Calu3 (cell line): ENCODE results near the gene NWD2. TPM values are rescaled to one million over a fixed set of nuclear protein-coding genes. Genes with fewer than 3 reads are reported as not detected.

Experiments used
- BruUV-seq: library from RNA; stranded (reverse); fragments of 400-500 nt; replicated peaks from 2 replicates; lab custom pipeline; 2021; lab: Mats Ljungman, UMichigan
- CTCF ChIA-PET: fragments of 300-600 bp; sonication (Branson Sonifier 250); formaldehyde crosslinking; loops from one replicate; lab custom pipeline; 2022; ENCODE audit warnings: antibody characterized with exemption; lab: Charles Lee
- DNase-seq: peaks from one replicate; pipeline ENCODE4 v3.0.0; 2022
- H3K27ac Mint-ChIP-seq: one replicate; pipeline ENCODE4 v1.8.0; 2022; ENCODE audit warnings: mixed read lengths; ENCODE audit not compliant: unreplicated experiment
- H3K27me3 Mint-ChIP-seq: one replicate; pipeline ENCODE4 v1.8.0; 2022; ENCODE audit warnings: mixed read lengths; ENCODE audit not compliant: unreplicated experiment
- H3K36me3 Mint-ChIP-seq: one replicate; pipeline ENCODE4 v1.8.0; 2022; ENCODE audit warnings: mild to moderate bottlenecking, moderate library complexity, mixed read lengths; ENCODE audit not compliant: insufficient read depth, unreplicated experiment
- H3K4me1 Mint-ChIP-seq: one replicate; pipeline ENCODE4 v1.8.0; 2022; ENCODE audit warnings: mild to moderate bottlenecking, low read depth, mixed read lengths; ENCODE audit not compliant: unreplicated experiment
- H3K4me3 Mint-ChIP-seq: one replicate; pipeline ENCODE4 v1.8.0; 2022; ENCODE audit warnings: mild to moderate bottlenecking, low read depth, moderate library complexity, mixed read lengths; ENCODE audit not compliant: unreplicated experiment
- H3K9me3 Mint-ChIP-seq: one replicate; pipeline ENCODE4 v1.8.0; 2022; ENCODE audit warnings: low read depth, mixed read lengths; ENCODE audit not compliant: unreplicated experiment
- intact Hi-C: fragments of 100-400 bp; cut with micrococcal nuclease; formaldehyde crosslinking; loops from one replicate; pipeline ENCODE4 v1.10.0; 2022; ENCODE audit not compliant: unreplicated experiment
- total RNA-seq: library from RNA; stranded (reverse); gene quantifications from 2 replicates; pipeline ENCODE4 v1.2.3, GENCODE V29; 2022
- TF ChIP-seq, protein P1 (sequence below): fragments of 200-600 bp; IDR thresholded peaks from one replicate; pipeline ENCODE4 v1.8.0; 2022; ENCODE audit warnings: antibody characterized with exemption; ENCODE audit not compliant: unreplicated experiment

Gene NWD2
- total RNA-seq, 1 experiment from 2014 or later: 1.4 TPM

DNA sequence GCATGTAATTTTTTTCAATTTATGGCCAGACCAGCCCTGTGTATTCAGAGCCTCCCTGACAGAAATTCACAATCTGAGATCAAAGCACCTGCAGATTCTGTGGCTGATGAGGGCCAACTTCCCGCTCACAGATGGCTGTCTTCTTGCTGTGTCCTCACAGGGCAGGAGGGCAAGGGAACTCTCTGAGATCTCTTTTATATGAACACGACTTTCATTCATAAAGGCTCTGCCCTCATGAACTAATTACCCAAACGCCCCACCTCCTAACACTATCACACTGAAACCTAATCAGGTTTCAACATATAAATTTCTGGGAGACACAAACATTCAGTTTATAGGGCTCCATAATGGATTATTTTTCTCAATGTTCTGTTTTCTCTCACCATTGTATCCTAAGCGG is 192.6 kb downstream of the NWD2 start:
- Mint-ChIP-seq H3K9me3 (no peaks in the 10 kb centered on the region), H3K27me3 (no peaks in the 10 kb centered on the region), H3K4me1 (peaks cover 42% of the 10 kb centered on the region), H3K27ac (no peak overlapping the region), H3K36me3 (peaks cover 5% of the 10 kb centered on the region), H3K4me3 (no peak overlapping the region)
- BruUV-seq: no TSS peak
- CTCF ChIA-PET: no interaction called here
- DNase-seq: no peak
- intact Hi-C loops: no loop called here
- TF ChIP-seq, protein P1, sequence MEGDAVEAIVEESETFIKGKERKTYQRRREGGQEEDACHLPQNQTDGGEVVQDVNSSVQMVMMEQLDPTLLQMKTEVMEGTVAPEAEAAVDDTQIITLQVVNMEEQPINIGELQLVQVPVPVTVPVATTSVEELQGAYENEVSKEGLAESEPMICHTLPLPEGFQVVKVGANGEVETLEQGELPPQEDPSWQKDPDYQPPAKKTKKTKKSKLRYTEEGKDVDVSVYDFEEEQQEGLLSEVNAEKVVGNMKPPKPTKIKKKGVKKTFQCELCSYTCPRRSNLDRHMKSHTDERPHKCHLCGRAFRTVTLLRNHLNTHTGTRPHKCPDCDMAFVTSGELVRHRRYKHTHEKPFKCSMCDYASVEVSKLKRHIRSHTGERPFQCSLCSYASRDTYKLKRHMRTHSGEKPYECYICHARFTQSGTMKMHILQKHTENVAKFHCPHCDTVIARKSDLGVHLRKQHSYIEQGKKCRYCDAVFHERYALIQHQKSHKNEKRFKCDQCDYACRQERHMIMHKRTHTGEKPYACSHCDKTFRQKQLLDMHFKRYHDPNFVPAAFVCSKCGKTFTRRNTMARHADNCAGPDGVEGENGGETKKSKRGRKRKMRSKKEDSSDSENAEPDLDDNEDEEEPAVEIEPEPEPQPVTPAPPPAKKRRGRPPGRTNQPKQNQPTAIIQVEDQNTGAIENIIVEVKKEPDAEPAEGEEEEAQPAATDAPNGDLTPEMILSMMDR: no peak

DNA sequence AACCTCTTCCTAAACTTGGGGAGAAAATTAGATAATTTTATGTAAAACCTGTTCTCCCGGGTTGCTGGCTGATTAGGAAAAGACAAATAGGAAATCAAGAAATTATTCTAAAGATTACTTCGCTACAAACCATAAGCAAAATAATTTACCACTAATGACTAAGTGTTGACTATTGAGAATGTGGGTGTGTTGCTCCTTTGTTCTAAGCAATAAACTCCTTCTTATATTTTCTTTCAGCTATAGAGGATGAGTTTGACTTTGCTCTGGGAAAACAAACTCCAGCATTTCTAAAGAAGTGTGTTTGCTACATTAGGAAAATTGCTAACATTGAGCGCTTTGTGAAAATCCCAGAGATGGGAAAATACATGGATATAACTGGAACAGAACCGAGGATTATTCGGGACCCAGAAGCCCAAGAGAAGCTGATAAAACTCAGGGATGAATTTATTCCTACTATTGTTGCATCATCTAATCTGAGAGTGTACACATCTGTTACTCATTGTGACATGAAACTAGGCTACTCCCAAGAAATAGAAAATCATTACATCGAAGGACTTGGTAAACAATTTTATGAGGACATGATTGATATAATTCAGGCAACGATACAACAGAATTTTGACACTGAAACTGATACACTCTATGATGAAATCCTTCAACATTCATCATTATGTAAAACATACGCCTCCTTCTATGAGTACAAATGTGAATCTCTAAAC is 194.2 kb downstream of the NWD2 start:
- TF ChIP-seq, protein P1: no peak
- H3K36me3 Mint-ChIP-seq: peaks cover 5% of the 10 kb centered on the region
- no peak overlapping the region for H3K27ac Mint-ChIP-seq
- no peaks in the 10 kb centered on the region for H3K27me3 Mint-ChIP-seq
- intact Hi-C loops: no loop called here
- H3K9me3 Mint-ChIP-seq: no peaks in the 10 kb centered on the region
- DNase-seq: no peak
- CTCF ChIA-PET: interaction anchor here (1.8 kb wide), 1 partner anchor 14 kb away, joined by 5 read pairs; a partner anchor contains a TSS
- no peak overlapping the region for H3K4me3 Mint-ChIP-seq
- BruUV-seq: no TSS peak
- peaks cover 42% of the 10 kb centered on the region for H3K4me1 Mint-ChIP-seq

DNA sequence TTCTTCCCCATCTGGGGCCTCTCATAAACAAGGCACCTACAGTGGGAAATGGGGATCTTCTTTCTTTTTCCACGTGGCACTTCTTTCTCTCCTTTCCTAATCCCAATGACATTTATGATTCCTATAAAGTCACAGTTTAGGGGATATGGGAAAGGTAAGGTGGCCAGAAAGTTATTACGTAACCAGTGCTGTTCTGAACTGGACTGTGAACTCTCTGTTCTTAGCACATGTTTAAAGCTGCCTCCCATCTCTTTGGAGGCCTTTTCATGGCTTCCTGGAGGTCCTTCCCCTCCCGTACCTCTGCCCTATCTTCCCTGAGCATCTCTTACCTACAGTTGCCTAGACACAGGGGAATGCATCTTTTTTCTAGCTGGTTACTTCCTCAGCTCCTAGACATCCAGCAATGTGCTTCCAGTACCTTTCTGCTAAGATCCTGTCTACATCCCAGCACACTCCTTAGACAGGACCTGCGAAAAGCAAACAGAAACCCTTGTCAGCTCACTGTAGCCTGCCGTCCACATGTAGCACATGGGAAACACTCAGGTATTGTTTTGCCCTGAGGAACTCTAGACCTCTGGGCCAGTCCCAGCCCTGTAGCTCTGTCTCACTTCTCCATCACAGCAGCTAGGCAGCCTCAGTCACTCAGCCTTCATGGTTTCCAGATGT is 195.4 kb downstream of the NWD2 start:
- no peaks in the 10 kb centered on the region for H3K9me3 Mint-ChIP-seq
- CTCF ChIA-PET: no interaction called here
- no TSS peak for BruUV-seq
- H3K36me3 Mint-ChIP-seq: peaks cover 5% of the 10 kb centered on the region
- no peaks in the 10 kb centered on the region for H3K27me3 Mint-ChIP-seq
- peaks cover 35% of the 10 kb centered on the region for H3K4me1 Mint-ChIP-seq
- TF ChIP-seq, protein P1: no peak
- no peak for DNase-seq
- H3K27ac Mint-ChIP-seq: peak overlapping the region; percentile 61
- intact Hi-C loops: no loop called here
- no peak overlapping the region for H3K4me3 Mint-ChIP-seq

DNA sequence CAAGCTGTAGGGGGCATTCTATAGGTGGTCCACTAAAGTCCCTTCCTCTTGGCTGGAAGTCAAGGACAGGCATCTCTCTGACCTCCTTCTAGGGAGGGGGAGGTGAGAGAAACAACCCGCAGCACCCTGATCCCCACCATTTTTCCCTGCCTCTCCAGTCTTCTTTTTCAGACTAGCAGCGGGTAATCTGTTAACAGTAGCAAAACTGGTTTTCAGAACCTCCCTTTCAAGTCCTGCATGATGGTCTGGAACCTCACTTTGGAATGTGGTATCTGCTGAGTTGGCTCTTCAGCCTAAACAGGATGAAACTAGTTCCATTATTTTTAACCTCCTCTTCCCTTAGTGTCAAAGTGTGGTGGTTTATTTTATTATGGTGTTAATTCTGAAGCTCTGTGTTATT is 196.0 kb downstream of the NWD2 start:
- intact Hi-C loops: no loop called here
- no peak overlapping the region for H3K4me3 Mint-ChIP-seq
- H3K27me3 Mint-ChIP-seq: no peaks in the 10 kb centered on the region
- peaks cover 35% of the 10 kb centered on the region for H3K4me1 Mint-ChIP-seq
- no peak for DNase-seq
- BruUV-seq: no TSS peak
- no peaks in the 10 kb centered on the region for H3K9me3 Mint-ChIP-seq
- CTCF ChIA-PET: no interaction called here
- TF ChIP-seq, protein P1: no peak
- peaks cover 5% of the 10 kb centered on the region for H3K36me3 Mint-ChIP-seq
- peak overlapping the region; percentile 61 for H3K27ac Mint-ChIP-seq
